Duodenal mucosa (tissue), 2 donors: ENCODE data around the gene STK10.

Experiments
- H3K27ac ChIP-seq: one replicate; pipeline ENCODE4 v1.7.0; 2013; ENCODE audit warnings: low read depth, low read length
- H3K27me3 ChIP-seq, 2 donors: one replicate each; pipeline ENCODE4 v1.7.0; 2013; ENCODE audit warnings: low read length in 2 of 2, control low read depth in 1 of 2; ENCODE audit not compliant: insufficient read depth in 2 of 2, control insufficient read depth in 1 of 2
- H3K36me3 ChIP-seq, 2 donors: one replicate each; pipeline ENCODE4 v1.7.0; 2013; ENCODE audit warnings: low read length in 2 of 2, control low read depth in 1 of 2; ENCODE audit not compliant: insufficient read depth in 2 of 2, control insufficient read depth in 1 of 2
- H3K4me1 ChIP-seq, 2 donors: one replicate each; pipeline ENCODE4 v1.7.0; 2013; ENCODE audit warnings: low read length in 2 of 2, control low read depth in 1 of 2; ENCODE audit not compliant: insufficient read depth in 2 of 2, control insufficient read depth in 1 of 2
- H3K4me3 ChIP-seq, 2 donors: one replicate each; pipeline ENCODE4 v1.7.0; 2013; ENCODE audit warnings: low read length in 2 of 2, low read depth in 1 of 2
- H3K9ac ChIP-seq, 2 donors: one replicate each; pipeline ENCODE4 v1.7.0; 2013; ENCODE audit warnings: low read length in 2 of 2, low read depth in 1 of 2
- H3K9me3 ChIP-seq, 2 donors: one replicate each; pipeline ENCODE4 v1.7.0; 2013; ENCODE audit warnings: low read length in 2 of 2, control low read depth in 1 of 2; ENCODE audit not compliant: control insufficient read depth in 1 of 2

The STK10 gene

DNA sequence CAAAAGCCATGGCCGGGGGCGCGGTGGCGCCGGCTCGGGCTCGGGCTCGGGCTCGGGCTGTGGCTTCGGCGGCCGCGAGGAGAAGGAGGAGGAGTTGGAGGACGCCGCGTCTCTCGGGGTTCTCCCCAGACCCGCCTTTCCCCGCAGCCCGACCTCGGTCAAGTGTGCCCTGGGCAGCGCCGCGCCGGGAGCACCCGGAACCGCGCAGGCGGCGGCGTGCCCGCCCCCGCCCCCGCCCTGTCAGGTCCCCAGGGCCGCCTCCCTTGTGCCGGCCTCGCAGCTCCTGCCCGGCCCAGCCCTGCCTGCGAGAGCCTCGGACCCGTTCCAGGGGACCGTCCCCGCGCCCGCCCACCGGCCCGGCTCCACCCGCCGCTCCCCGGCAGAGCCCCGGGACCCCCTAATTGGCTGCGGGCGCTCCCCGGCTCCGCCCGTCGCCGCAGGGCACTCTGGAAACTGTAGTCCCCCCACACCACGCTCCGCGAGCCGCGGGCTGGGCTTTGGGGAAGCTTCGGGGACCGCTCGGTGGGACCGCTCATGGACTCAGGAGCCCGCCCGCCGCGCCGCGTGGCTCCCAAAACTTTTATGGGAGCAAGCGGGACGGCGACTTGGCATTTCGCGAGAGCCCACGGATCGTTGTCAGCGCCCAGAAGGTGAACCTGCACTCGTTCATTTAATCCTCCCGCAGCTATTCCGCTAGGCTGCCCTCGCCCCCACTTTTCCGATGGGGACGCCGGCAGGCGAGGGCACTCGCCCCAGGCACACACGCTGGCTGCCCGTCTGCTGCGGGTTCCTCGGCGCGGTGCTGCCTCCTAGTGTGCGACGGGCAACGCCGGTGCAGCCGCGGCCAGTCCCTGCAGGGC is at the start of gene STK10:
Gene STK10 (minus strand): TSS at position 192 of the 860 bp plus-strand sequence. CDS start 182 bp downstream, at position 10.
- peak within 1 kb of the TSS; percentile 67 to 68 for H3K9ac ChIP-seq
- H3K36me3 ChIP-seq = no peaks in the 10 kb centered on the region
- peak within 1 kb of the TSS; percentile 92 to 93 for H3K4me3 ChIP-seq
- no peaks in the 10 kb centered on the region for H3K9me3 ChIP-seq
- H3K27me3 ChIP-seq = no peaks in the 10 kb centered on the region
- H3K27ac ChIP-seq = peak within 1 kb of the TSS; percentile 73
- peaks cover 0 to 23% of the 10 kb centered on the region in 2 donors for H3K4me1 ChIP-seq

DNA sequence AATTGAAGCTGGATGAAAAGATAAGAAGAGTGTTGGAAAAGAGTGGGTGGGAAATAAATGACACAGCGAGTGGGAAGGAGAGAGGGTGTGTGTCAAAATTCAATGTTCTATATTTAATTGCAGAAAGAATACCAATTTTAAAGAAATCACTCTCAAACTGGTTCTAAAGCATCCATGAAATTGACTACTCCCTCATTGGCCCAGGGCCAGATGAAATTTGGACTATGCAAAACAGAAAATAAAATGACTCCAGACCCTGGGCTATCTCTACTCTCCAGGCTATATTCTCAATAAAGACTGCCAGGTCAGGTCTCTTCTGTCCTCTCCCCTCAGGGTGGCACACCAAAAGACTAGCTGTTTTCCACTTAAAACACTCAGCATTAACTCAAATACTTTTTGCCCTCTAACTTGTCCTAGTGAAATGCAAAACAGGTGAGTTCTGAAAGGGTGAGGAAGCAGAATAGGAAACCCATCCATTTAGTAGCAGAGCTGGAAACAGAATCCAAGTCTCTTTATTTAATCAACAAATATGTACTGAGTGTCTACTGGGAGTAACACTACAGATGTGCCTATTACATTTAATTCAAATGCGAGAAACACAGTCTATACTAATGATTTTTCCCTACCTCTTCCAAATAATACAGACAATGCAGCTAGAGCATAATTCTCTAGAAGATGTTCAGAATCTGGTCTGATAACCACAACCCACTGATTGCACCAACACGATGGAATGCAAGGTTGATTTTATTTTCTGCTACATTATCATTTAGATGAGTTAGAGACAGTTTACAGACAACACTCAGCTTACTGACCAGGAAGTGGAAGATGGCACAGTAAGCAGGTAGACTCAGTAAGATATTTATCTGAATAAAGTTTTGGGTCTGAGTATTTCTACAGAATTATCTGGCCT is 48.1 kb upstream of the STK10 start:
- Histone ChIP-seq H3K36me3 (peaks cover 3 to 15% of the 10 kb centered on the region in 2 donors), H3K9ac (no peak overlapping the region), H3K9me3 (no peaks in the 10 kb centered on the region), H3K4me1 (peaks cover 37 to 39% of the 10 kb centered on the region in 2 donors), H3K4me3 (peak overlapping the region in 1 of 2 donors; percentile 9), H3K27me3 (no peaks in the 10 kb centered on the region), H3K27ac (no peak overlapping the region)

DNA sequence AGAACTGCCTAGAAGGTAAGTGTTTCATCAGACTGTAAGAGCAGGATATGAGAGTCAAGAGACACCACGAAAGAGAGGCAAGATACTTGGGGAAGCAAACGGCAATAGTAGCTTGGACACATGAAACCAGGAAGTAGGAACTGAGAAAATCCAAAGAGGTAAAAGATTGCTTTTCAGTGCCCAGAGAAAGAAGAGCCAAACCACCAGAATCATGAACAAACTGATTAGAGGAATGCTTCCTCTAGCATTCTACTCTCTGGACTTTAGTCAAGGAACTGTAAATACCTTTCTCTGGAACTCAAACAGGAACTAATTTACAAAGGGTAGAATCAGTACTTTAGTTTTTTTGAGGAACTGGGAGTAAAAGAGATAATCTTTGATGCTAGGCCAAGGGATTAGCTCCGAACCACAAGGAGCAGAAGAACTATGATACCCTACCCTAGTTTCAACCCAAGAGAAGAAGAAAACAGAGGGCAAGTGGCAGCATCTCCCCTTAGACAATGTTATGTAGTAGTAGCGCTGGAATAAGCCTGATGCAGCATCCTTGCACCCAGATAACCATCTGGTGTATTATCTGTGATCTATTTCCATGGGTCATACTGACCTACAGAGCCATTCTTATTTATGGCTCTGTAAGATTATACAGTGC is 47.2 kb upstream of the STK10 start:
- H3K4me1 ChIP-seq = peaks cover 37 to 39% of the 10 kb centered on the region in 2 donors
- H3K4me3 ChIP-seq = peak overlapping the region in 1 of 2 donors; percentile 13
- H3K27ac ChIP-seq = no peak overlapping the region
- H3K9ac ChIP-seq = no peak overlapping the region
- H3K9me3 ChIP-seq = no peaks in the 10 kb centered on the region
- peaks cover 3 to 18% of the 10 kb centered on the region in 2 donors for H3K36me3 ChIP-seq
- H3K27me3 ChIP-seq = no peaks in the 10 kb centered on the region

DNA sequence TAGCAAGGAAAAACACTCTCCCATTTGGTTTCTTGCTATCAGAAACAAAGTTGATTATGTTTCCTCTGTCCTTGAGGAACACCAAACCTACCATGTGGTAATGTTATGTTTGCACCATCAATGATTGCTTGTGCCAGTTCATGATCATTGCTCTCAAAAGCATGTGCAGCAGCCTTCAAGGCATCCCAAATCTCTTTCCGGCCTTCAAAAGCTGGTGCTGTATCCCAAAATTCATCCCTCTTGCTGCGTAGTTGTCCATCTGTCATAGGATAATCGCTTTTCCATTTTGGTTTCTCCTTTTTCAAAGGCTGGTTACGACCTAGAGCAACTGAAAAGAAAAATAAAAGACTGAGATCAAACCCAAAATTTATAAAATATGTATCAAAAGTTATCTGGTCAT is 46.0 kb upstream of the STK10 start:
- Histone ChIP-seq H3K36me3 (peaks cover 3 to 18% of the 10 kb centered on the region in 2 donors), H3K4me1 (peaks cover 35 to 39% of the 10 kb centered on the region in 2 donors), H3K9ac (no peak overlapping the region), H3K27me3 (no peaks in the 10 kb centered on the region), H3K27ac (no peak overlapping the region), H3K4me3 (no peak overlapping the region), H3K9me3 (no peaks in the 10 kb centered on the region)

DNA sequence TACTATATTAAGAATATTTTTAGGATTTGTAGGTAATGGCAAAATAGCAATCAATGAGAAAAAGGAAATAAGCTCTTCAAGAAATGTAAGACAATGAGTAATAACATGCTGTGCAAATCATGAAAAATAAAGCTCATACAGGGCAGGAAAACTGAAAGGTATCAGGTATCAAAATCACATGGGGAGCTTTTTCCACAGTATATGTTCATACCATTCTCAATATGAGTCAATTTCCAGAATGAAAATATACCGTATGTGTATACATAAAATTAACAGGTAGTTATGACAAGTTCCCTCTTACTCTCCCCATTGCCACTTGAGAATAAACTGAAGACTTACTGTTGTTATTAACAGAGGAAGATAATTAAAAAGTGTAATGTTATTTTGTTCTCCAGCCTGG is 41.9 kb upstream of the STK10 start:
- Histone ChIP-seq H3K9ac (no peak overlapping the region), H3K27me3 (no peaks in the 10 kb centered on the region), H3K4me1 (peaks cover 0 to 7% of the 10 kb centered on the region in 2 donors), H3K36me3 (peaks cover 8 to 23% of the 10 kb centered on the region in 2 donors), H3K9me3 (no peaks in the 10 kb centered on the region), H3K4me3 (no peak overlapping the region), H3K27ac (no peak overlapping the region)

DNA sequence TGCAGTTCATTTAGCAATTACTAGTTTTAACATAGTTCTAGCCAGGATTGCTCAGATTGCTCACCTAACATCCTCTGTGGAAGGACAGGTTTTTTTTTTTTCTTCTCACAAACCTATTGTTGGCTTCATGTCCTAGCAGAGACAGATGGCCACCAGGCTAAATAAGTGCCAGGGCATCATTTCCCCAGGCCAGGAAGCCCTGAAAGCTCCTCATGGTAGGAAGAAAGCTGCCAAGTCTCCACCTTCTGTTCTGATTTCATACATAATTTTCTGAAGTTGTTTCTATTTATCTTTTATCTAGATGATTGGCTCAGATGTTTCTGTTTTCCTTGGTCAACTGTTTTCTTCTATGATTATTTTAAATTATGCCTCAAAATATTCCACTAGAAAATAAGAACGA is 37.0 kb upstream of the STK10 start:
- peaks cover 5 to 11% of the 10 kb centered on the region in 2 donors for H3K36me3 ChIP-seq
- no peak overlapping the region for H3K4me3 ChIP-seq
- no peaks in the 10 kb centered on the region for H3K4me1 ChIP-seq
- no peaks in the 10 kb centered on the region for H3K9me3 ChIP-seq
- no peak overlapping the region for H3K27ac ChIP-seq
- H3K27me3 ChIP-seq = no peaks in the 10 kb centered on the region
- H3K9ac ChIP-seq = no peak overlapping the region

GRCh38 chr5:172223901-172224873 is 36.2 kb upstream of the STK10 start:
- no peak overlapping the region for H3K4me3 ChIP-seq
- peaks cover 5 to 11% of the 10 kb centered on the region in 2 donors for H3K36me3 ChIP-seq
- H3K27me3 ChIP-seq = no peaks in the 10 kb centered on the region
- H3K4me1 ChIP-seq = no peaks in the 10 kb centered on the region
- no peak overlapping the region for H3K27ac ChIP-seq
- H3K9me3 ChIP-seq = no peaks in the 10 kb centered on the region
- H3K9ac ChIP-seq = no peak overlapping the region

GRCh38 chr5:172219296-172219695 is 31.3 kb upstream of the STK10 start:
- Histone ChIP-seq H3K9ac (no peak overlapping the region), H3K36me3 (peaks cover 0 to 15% of the 10 kb centered on the region in 2 donors)

DNA sequence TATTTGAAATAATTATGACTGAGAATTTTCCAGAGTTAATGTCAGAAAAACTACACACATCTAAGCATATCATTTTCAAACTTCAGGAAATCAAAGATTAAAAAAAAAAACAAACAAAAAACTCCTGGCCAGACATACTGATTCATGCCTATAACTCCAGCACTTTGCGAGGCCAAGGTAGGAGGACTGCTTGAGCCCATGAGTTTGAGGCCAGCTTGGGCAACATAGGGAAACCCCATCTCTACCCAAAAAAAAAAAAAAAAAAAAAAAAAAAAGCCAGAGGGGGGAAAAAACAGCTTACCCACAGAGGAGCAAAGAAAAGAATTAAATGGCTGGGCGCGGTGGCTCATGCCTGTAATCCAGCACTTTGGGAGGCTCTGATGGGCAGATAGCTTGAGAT is 28.3 kb upstream of the STK10 start:
- peaks cover 7 to 20% of the 10 kb centered on the region in 2 donors for H3K36me3 ChIP-seq
- no peak overlapping the region for H3K27ac ChIP-seq
- H3K4me1 ChIP-seq = no peaks in the 10 kb centered on the region
- H3K27me3 ChIP-seq = no peaks in the 10 kb centered on the region
- H3K9me3 ChIP-seq = no peaks in the 10 kb centered on the region
- H3K4me3 ChIP-seq = no peak overlapping the region
- no peak overlapping the region for H3K9ac ChIP-seq

More at GRCh38 chr5:172219296-172219695, 31.3 kb upstream of the STK10 start:
- Histone ChIP-seq H3K4me1 (no peaks in the 10 kb centered on the region), H3K27me3 (no peaks in the 10 kb centered on the region), H3K27ac (no peak overlapping the region), H3K9me3 (no peaks in the 10 kb centered on the region), H3K4me3 (no peak overlapping the region)
